NCI-H2171 (cell line): ENCODE data around the gene SPDEF.

Experiments used
- DNase-seq: peaks from one replicate; lab custom pipeline; 2025; lab: John Stamatoyannopoulos, UW

The SPDEF gene

DNA sequence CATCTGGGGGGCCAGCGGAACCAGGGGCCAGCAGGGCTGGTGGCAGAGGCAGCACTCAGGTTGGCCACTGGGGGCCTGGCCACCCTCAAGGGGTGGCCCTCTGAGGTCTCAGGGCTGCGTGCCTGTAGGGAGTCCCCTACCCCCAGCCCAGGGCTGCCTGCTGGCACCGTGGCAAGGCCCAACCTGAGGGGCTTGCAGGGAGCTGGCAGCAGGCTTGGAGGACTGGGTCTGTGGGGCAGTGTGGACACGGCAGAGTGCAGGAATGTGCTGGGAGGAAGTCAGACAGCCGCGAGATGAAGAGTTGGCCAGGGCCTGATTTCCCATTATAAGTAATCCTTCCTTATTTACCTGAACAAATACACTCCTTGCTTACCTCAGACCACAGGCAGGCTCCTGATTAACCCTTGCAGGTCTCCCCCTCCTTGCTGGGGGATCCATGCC, at the start of gene SPDEF:
Gene SPDEF, minus strand, starts transcription at position 299 of the 441 bp plus-strand sequence. CDS start 11,874 bp downstream, outside the sequence.
- DNase-seq: no peak

- DNase-seq: no peak
Measured at GRCh38 chr6:34603707-34604106, 47.6 kb upstream of the SPDEF start.

GRCh38 chr6:34602318-34603111, 46.4 kb upstream of the SPDEF start:
- peak; percentile 88 for DNase-seq

- DNase-seq: peak; percentile 89
Measured at GRCh38 chr6:34601706-34602105, 45.6 kb upstream of the SPDEF start.

DNA sequence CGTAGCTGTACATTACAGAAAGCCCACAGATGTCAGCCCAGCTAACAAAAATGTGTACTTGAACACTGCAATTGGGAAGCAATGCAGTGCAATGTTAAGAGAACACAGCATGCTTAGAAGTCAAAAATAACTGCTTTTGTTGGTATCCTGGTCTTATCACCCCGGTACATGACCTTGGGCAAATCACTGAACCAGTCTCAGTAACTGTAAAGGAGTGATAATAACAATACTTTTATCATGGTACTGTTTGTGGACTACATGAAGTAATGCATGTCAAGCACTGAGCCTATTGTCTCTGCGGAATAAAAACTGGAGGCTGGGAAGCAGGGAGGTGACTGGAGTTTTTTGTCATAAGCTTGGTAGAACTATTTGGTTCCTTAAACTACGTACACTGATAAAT, 44.7 kb upstream of the SPDEF start:
- no peak for DNase-seq

- no peak for DNase-seq
Measured at GRCh38 chr6:34600101-34600500, 44.0 kb upstream of the SPDEF start.

DNA sequence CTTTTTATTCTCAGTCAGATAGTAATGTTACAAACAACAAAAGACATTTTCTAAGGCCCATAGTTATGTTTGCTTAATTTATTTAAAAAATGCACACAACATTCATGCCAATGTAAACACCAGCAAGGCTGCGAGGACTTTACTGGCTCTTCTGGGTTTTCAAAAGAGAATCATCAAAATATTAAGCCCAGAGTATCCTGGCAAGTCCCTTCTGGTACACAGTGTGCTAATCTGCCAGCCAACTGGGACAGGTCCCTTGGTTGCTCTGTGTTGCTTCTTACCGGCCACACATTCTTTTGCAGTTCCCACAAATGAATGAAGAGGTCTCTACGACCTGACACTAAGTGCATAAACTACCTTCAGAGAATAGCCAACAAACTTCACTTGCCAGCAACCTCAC, 42.6 kb upstream of the SPDEF start:
- DNase-seq: no peak

DNA sequence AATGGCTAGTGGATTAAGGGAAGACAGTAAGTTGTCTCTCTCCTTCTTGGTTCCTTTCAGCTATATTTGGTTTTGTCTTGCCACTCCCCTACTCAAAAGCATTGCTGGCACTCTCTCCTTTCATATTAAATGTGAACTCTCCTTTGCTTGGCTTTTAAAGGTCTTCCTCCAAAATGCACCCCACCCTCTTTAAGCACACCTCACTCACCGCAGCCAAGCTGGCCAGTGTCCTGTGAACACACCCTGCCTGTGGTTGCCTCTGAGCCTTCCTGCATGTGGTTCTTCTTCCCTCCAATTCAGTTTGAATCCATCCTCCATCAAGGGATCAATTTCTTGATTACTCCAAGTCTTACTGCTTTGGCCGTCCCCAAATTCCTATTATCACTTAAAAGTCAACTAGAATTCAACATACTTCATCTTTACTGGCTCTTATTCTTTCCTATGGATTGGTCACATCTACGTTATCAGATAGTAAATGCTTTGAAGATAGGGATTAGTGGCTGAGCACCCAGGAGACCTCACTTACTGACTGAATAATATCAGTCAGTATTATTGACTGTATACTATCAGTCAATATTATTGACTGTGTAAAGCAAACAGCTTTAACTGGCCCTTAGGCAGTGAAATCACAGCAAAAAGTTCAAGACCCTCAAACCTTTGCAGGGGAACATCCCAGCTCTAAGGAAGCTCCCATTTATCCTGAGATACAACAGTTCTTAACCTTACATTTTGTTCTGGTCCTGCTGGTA, 41.6 kb upstream of the SPDEF start:
- DNase-seq: no peak

GRCh38 chr6:34596798-34597197, 40.7 kb upstream of the SPDEF start:
- DNase-seq: no peak

DNA sequence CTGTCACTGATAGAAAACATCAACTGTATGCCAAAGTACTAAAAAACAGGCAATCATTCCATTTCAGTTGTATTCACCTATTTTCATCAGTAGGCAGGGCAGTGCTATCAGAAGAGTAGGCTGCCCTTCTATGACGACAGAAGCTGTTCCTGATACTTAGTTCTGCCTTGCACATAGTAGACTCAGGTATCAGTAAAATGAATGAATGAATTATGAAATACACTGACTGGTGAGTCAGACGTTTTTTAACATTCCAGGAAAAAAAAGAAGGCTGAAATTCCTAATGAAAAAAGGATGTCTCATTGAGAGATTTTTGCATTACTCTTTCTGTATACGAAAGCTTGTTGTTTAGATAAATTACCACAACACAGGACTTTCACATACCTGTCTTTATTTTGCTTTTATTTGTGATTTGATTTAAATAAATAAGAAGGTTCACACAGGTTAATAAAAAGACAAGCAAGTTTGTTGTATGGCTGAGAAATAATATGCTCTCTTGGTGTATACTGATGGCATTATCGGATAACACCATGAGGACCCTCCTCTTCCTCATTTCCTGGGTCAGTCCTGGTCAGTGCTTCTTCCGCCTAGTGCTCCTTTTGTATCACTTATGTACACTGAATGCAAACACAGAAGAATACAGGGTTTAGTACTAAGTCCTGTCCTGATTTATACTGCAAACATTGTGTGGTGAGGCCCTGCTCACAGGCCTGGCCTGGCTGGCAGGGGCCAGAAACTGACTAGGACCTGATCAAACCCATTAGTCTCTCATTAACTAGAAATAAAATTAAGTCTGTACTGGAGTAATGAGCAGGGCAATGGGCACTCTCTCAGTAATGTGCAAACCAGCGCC, 39.4 kb upstream of the SPDEF start:
- no peak for DNase-seq

DNA sequence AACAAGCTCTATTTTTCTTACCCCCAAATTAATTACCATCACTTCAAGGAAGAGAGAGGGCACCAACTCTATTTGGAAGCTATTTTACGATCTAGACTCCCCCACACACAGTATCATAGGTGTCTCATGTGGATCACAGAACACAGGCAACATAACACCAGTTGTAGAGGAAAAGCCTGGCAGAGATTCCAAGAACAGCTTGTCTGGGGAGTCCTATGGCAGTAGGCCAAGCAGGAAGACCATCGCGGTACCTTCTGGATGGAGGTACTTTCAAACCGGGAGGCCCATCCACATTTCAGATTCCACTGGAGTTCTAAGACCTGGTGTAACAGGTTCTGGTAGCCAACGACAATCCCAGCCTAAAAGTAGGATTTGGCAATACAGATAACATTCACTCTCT, 37.6 kb upstream of the SPDEF start:
- DNase-seq: peak; percentile 80

DNA sequence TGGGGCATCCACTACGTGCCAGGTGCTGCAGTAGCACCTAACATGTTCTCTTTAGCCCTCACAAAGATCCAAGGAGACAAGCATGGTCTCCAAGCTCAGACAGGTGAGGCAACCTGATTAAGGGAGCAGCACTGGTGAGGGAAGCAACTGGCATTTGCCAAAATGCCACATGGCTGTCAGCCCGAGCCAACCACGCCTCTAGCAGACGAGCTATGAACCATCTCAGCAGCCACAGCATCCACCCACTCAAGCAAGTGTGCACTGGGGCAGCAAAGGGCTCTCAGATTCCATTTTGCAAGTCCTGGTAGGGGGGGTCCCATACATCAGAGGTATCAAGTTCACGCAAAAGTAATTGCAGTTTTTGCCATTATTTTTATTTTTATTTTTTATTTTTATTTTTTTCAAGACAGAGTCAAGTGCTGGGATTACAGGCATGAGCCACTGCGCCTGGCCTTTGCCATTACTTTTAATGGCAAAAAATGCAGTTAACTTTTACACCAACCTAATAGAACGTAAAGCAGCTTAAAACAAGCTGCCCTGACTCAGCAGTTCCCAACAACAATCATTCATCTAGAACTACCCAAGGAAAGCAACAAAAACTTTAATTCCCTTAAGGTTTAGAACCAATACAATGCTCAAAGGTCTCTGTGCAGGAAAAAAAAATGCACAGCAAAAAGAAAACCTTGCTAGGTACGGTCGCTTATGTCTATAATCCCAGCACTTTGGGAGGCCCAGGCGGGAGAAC, 36.3 kb upstream of the SPDEF start:
- DNase-seq: peak; percentile 42

DNA sequence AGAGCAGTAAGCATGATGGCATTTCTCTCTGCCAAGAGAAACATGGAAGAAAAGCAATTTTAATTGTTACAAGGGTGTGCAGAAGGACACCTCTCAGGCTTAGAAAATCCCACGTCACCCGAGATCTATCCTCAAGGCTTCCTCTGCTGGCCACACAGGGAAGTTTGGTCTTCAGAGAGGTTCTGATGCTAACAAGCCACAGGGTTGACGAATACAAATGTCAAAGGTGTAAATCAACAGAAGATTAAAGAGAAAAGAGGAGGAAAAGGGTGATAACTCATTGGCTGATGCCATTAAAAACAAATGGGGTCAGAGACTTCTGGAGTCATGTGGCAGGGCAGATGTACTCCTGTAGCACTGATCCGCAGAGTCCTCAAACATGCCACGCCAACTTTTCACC, 33.6 kb upstream of the SPDEF start:
- DNase-seq: no peak

DNA sequence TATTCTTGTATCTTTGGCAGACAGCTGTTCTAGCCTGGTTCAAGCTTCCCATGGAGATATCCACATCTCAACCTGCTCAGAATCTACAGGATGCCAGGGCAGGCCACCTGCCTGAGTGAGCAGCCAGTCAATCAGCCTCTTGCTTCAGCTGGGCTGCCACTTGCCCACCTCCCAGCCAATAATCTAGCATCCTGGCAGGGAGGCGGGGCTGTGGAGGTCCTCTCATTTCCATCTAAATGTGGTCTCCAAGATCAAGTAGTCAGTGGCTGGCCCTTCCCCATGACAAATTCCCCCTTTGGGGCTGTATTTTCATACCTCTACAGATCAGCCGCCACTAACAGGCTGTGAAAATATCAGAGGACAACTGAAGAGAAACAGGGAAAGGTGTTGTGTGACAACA, 33.0 kb upstream of the SPDEF start:
- peak; percentile 16 for DNase-seq

DNA sequence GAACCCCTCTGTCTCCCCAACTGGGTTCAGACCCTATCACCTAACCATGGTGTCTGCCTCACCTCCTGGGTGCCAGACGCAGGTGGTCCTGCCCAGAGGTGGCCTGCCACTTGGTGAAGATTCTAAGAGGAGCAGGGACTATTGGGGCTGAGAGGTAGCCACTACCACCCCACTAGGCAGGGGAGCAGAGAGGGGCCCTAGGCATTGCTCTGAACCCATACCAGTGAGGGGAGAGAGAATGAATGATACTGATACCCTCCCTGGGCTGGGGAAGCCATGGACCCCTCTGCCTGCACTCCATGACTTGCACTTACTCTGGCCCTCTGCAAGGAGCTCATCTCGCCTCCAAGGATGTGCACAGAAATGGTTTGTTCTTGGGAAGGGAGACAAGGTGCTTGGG, 31.7 kb upstream of the SPDEF start:
- no peak for DNase-seq

DNA sequence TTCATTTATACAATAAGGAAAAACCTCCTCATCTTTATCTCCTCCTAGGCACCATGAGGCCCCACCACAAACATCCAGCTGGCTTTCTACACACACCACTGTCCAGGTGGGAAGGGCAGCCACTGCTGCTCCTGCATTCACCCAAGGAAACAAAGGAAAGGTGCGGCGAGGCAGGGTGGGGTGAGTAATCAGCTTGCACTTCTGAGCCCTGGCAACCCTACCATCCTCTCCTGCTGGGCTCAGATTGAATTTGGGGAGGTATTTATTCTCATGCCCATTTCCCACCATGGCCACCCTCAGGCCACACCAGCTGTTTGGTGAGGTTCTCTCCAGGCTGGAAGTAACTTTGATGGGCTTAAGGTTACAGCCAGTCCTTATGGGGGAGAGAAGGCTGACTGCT, 31.2 kb upstream of the SPDEF start:
- DNase-seq: no peak

- DNase-seq: no peak
Measured at GRCh38 chr6:34586327-34587040, 30.4 kb upstream of the SPDEF start.

- no peak for DNase-seq
Measured at GRCh38 chr6:34585512-34586061, 29.5 kb upstream of the SPDEF start.

GRCh38 chr6:34585108-34585507, 29.0 kb upstream of the SPDEF start:
- DNase-seq: no peak

DNA sequence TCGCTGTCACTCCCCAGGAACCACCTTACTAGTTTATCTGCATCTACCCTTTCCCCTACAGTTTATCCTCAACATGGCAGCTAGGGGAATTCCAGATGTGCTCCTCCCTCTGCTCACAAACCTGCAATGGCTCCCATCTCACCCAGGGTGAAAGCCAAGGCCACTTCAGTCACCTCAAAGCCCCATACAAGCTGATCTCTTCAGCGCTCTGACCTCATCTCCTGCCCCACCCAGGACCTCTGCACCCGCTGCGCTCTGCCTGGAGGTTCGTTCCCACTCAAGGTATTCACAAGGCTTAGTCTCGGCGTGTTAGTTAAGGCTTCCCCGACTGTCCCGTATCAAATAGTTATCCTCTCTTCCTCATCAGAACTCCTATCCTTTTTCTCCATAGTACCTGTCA, 28.6 kb upstream of the SPDEF start:
- DNase-seq: no peak
